ENCODE measurements around the gene AGFG2. TPM values are rescaled to one million over a fixed set of nuclear protein-coding genes. Genes with fewer than 3 reads are reported as not detected.

The AGFG2 gene
- total RNA-seq, 4 donors from 2014 or later, result 63.8 to 154 (median 102) TPM

- peaks cover 9 to 40% (median 33%) of the 10 kb centered on the region in 4 donors for H3K4me1 ChIP-seq
- H3K27me3 ChIP-seq, result no peaks in the 10 kb centered on the region
- H3K4me3 ChIP-seq, result peak overlapping the region in 1 of 4 donors; percentile 100
- WGBS, 2 donors (ENCODE audit: low coverage in 1 of 2), result 73% methylated on average over 11 of the region's 11 CpGs; no CpG with 5 or more reads in 1 of the 2 donors
- peak overlapping the region in 3 of 4 donors; percentile 98 to 99 (median 99) for H3K27ac ChIP-seq
- no peak for TF ChIP-seq POLR2A (IDR thresholded peaks at IDR 0.05)
- no peak for TF ChIP-seq POLR2AphosphoS5 (IDR thresholded peaks at IDR 0.05)
- TF ChIP-seq CTCF (IDR thresholded peaks at IDR 0.05), result no peak
- no peak for TF ChIP-seq EP300 (IDR thresholded peaks at IDR 0.05; ENCODE audit: low read depth)
- H3K9me3 ChIP-seq, result no peaks in the 10 kb centered on the region
- in situ Hi-C loops (cut with MboI; ENCODE audit: low pct_ligation_motif_present in 1 of 4, low pct_unique_long_range_greater_than_20kb in 1 of 4, low sequenced_read_pairs in 3 of 4) (loop anchor here in 2 of 4 donors (10.0 to 25.0 kb wide), 2 partner anchors 92 to 105 kb away; partner anchors contain the start of genes GIGYF1 (in 1 of the 2) and GNB2 (in 1 of the 2)), intact Hi-C loops (cut with DNase I; ENCODE audit: low total_unique reads) (loop anchor here (5.0 kb wide), 1 partner anchor 90 kb away; the partner anchor contains the start of gene GNB2)
- no peak for DNase-seq
- peaks cover 0 to 27% (median 12%) of the 10 kb centered on the region in 4 donors for H3K36me3 ChIP-seq
These were observed 43.6 kb downstream of the AGFG2 start for GRCh38 chr7:100582650-100583049.

- peak overlapping the region; percentile 97 to 99 (median 98) for H3K27ac ChIP-seq
- in situ Hi-C loops (cut with MboI; ENCODE audit: low pct_ligation_motif_present in 1 of 4, low pct_unique_long_range_greater_than_20kb in 1 of 4, low sequenced_read_pairs in 3 of 4) (loop anchor here in 2 of 4 donors (10.0 to 25.0 kb wide), 2 partner anchors 91 to 104 kb away; partner anchors contain the start of genes GIGYF1 (in 1 of the 2) and GNB2 (in 1 of the 2)), intact Hi-C loops (cut with DNase I; ENCODE audit: low total_unique reads) (loop anchor here (5.0 kb wide), 1 partner anchor 89 kb away; the partner anchor contains the start of gene GNB2)
- H3K36me3 ChIP-seq, result peaks cover 0 to 20% (median 8%) of the 10 kb centered on the region in 4 donors
- no peak for TF ChIP-seq EP300 (IDR thresholded peaks at IDR 0.05; ENCODE audit: low read depth)
- H3K4me1 ChIP-seq, result peaks cover 9 to 40% (median 33%) of the 10 kb centered on the region in 4 donors
- DNase-seq, result peak; percentile 72
- no peaks in the 10 kb centered on the region for H3K9me3 ChIP-seq
- peak overlapping the region in 3 of 4 donors; percentile 82 to 100 (median 94) for H3K4me3 ChIP-seq
- whole genome bisulfite sequencing, 2 donors (ENCODE audit: low coverage in 1 of 2), result 28 to 43% methylated on average over 11 to 23 of the region's 23 CpGs
- no peaks in the 10 kb centered on the region for H3K27me3 ChIP-seq
These were observed 44.4 kb downstream of the AGFG2 start for GRCh38 chr7:100583132-100584053.

- Histone ChIP-seq H3K36me3 (peaks cover 0 to 15% (median 7%) of the 10 kb centered on the region in 4 donors), H3K27ac (peak overlapping the region; percentile 97 to 99 (median 98)), H3K4me1 (peaks cover 9 to 40% (median 33%) of the 10 kb centered on the region in 4 donors), H3K9me3 (no peaks in the 10 kb centered on the region), H3K27me3 (no peaks in the 10 kb centered on the region), H3K4me3 (peak overlapping the region in 3 of 4 donors; percentile 82 to 100 (median 94))
- in situ Hi-C loops (cut with MboI; ENCODE audit: low pct_ligation_motif_present in 1 of 4, low pct_unique_long_range_greater_than_20kb in 1 of 4, low sequenced_read_pairs in 3 of 4), result loop anchor here in 2 of 4 donors (10.0 to 25.0 kb wide), 2 partner anchors 91 to 103 kb away; partner anchors contain the start of genes GIGYF1 (in 1 of the 2) and GNB2 (in 1 of the 2)
- no peak for TF ChIP-seq EP300 (IDR thresholded peaks at IDR 0.05; ENCODE audit: low read depth)
- no peak for TF ChIP-seq POLR2A (IDR thresholded peaks at IDR 0.05)
- TF ChIP-seq POLR2AphosphoS5 (IDR thresholded peaks at IDR 0.05), result no peak
- no peak for TF ChIP-seq CTCF (IDR thresholded peaks at IDR 0.05)
- DNase-seq, result no peak
- 34 to 90% methylated on average over 2 to 15 of the region's 15 CpGs for WGBS, 2 donors (ENCODE audit: low coverage in 1 of 2)
- intact Hi-C loops (cut with DNase I; ENCODE audit: low total_unique reads), result loop anchor here (5.0 kb wide), 1 partner anchor 88 kb away; the partner anchor contains the start of gene GNB2
These were observed 45.2 kb downstream of the AGFG2 start for GRCh38 chr7:100584054-100584682.

- 2 to 3% methylated on average over 9 to 20 of the region's 20 CpGs for WGBS, 2 donors (ENCODE audit: low coverage in 1 of 2)
- H3K4me1 ChIP-seq, result peaks cover 9 to 40% (median 33%) of the 10 kb centered on the region in 4 donors
- in situ Hi-C loops (cut with MboI; ENCODE audit: low pct_ligation_motif_present in 1 of 4, low pct_unique_long_range_greater_than_20kb in 1 of 4, low sequenced_read_pairs in 3 of 4), result loop anchor here in 2 of 4 donors (10.0 to 25.0 kb wide), 2 partner anchors 90 to 102 kb away; partner anchors contain the start of genes GIGYF1 (in 1 of the 2) and GNB2 (in 1 of the 2)
These were observed 45.9 kb downstream of the AGFG2 start for GRCh38 chr7:100584683-100585510.

More at GRCh38 chr7:100584683-100585510, 45.9 kb downstream of the AGFG2 start:
- TF ChIP-seq POLR2A (IDR thresholded peaks at IDR 0.05) (peak; percentile 44), POLR2AphosphoS5 (IDR thresholded peaks at IDR 0.05) (peak in 2 of 3 donors; percentile 11 to 54), CTCF (IDR thresholded peaks at IDR 0.05) (no peak)
- Histone ChIP-seq H3K36me3 (peaks cover 0 to 14% (median 7%) of the 10 kb centered on the region in 4 donors), H3K4me3 (peak overlapping the region; percentile 82 to 100 (median 96)), H3K9me3 (no peaks in the 10 kb centered on the region), H3K27ac (peak overlapping the region; percentile 97 to 99 (median 98)), H3K27me3 (no peaks in the 10 kb centered on the region)
- intact Hi-C loops (cut with DNase I; ENCODE audit: low total_unique reads), result loop anchor here (5.0 kb wide), 1 partner anchor 87 kb away; the partner anchor contains the start of gene GNB2
- DNase-seq, result peak; percentile 79

All from transverse colon (tissue), 4 donors.